Karpas-422 (cell line): ENCODE measurements around the gene DCANP1. TPM values are rescaled to one million over a fixed set of nuclear protein-coding genes. Genes with fewer than 3 reads are reported as not detected.
"Not testable (repeated sequence)": the region's sequence is repeated elsewhere in the genome, so short reads cannot be mapped to it uniquely, and the experiment has no call there.

Experiments used
- DNase-seq: peaks from one replicate; pipeline ENCODE4 v3.0.0-alpha.2; 2015
- H2AFZ ChIP-seq: fragments of 200-600 bp; sonication (generic); 2 replicates; pipeline ENCODE4 v1.6.1; 2014; ENCODE audit warnings: antibody characterized with exemption, low read length, mixed read lengths
- H3K27ac ChIP-seq: fragments of 200-600 bp; sonication (generic); 2 replicates; pipeline ENCODE4 v1.5.1; 2014; ENCODE audit warnings: mild to moderate bottlenecking, low read length, moderate library complexity
- H3K27me3 ChIP-seq: fragments of 200-600 bp; sonication (generic); 2 replicates; pipeline ENCODE4 v1.6.1; 2014; ENCODE audit warnings: low read length, mixed read lengths
- H3K36me3 ChIP-seq: fragments of 200-600 bp; sonication (generic); 2 replicates; pipeline ENCODE4 v1.6.1; 2014; ENCODE audit warnings: low read length, mixed read lengths; ENCODE audit not compliant: insufficient read depth
- H3K4me1 ChIP-seq: fragments of 200-600 bp; sonication (generic); 2 replicates; pipeline ENCODE4 v1.6.1; 2014; ENCODE audit warnings: mild to moderate bottlenecking, low read length, mixed read lengths
- H3K4me2 ChIP-seq: fragments of 200-600 bp; sonication (generic); 2 replicates; pipeline ENCODE4 v1.6.1; 2014; ENCODE audit warnings: low read length, low read depth, mild to moderate bottlenecking; ENCODE audit not compliant: poor library complexity, severe bottlenecking
- H3K4me3 ChIP-seq: fragments of 200-600 bp; sonication (generic); 2 replicates; pipeline ENCODE4 v1.5.1; 2014; ENCODE audit warnings: mild to moderate bottlenecking, antibody characterized with exemption, low read length, mixed read lengths
- H3K79me2 ChIP-seq: fragments of 200-600 bp; sonication (generic); 2 replicates; pipeline ENCODE4 v1.6.1; 2014; ENCODE audit warnings: mild to moderate bottlenecking, low read length, mixed read lengths
- H3K9ac ChIP-seq: fragments of 200-600 bp; sonication (generic); 2 replicates; pipeline ENCODE4 v1.6.0; 2014; ENCODE audit warnings: low read length
- H3K9me2 ChIP-seq: fragments of 200-600 bp; sonication (generic), shearing (Covaris generic); replicated peaks from 2 replicates; pipeline ENCODE4 v1.6.0; 2014; ENCODE audit warnings: mild to moderate bottlenecking, low read length, moderate library complexity; ENCODE audit not compliant: insufficient read depth
- H3K9me3 ChIP-seq: fragments of 300-700, 200-600 bp; sonication (generic); 2 replicates; pipeline ENCODE4 v1.6.1; 2014; ENCODE audit warnings: low read length, mixed read lengths
- H4K20me1 ChIP-seq: fragments of 200-600 bp; sonication (generic); 2 replicates; pipeline ENCODE4 v1.6.1; 2014; ENCODE audit warnings: mild to moderate bottlenecking, antibody characterized with exemption, low read length, low read depth; ENCODE audit not compliant: insufficient read depth
- total RNA-seq: library from RNA; depleted of rRNA; stranded (reverse); fragments of >200 nt; shearing (Covaris generic); gene quantifications from 2 replicates; pipeline ENCODE4 v1.2.3, GENCODE V29; 2014; ENCODE audit warnings: low replicate concordance; rRNA removed

DCANP1 gene, protein sequence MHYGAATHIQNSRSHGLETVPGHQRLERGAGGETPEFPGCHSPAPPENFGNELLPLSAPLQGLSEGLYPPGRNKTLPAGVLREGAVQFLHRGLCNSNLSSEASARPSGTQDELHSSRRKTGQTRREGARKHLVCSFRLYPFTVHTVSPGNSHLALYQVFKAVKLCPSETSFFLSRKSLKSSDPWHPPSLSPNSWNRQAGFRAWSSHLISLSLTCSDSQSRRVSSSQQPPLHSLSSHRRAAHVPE
- total RNA-seq: not detected in 2 replicates

DNA sequence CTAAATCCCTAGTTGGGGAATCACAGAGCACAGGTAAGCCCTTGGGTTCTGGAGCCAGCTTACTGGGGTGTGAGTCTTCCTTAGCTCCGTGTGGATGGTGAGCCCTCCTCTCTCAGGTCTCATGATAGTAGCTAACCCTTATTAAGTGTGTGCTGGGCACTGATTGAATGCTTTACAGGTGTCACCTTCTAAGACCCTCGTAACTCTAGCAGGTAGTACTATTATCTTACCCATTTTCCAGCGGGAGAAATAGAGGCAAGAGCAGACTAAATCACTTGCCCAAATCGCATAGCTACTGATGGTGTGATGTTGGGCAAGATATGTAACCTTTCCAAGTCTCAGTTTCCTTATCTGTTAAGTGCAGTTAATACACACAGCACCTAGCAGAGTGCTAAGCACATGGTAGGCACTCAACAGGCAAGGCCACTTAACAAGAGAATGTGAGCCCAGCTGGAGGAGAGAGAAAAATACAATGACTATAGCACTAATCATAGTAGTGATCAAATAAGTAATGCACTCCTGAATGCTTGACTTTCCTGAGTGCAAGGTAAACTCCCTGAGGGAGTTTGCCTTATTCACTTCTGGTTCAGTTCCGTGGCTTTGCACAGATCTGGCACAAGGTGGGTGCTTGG is at the start of gene DCANP1:
TSS of gene DCANP1 (minus strand) at position 51 of the 632 bp plus-strand sequence. CDS start 240 bp downstream, outside the sequence.
- no peaks in the 10 kb centered on the region for H3K9me3 ChIP-seq
- no peak within 1 kb of the TSS for H3K4me2 ChIP-seq
- H2AFZ ChIP-seq: no peak within 1 kb of the TSS
- H3K36me3 ChIP-seq: no peaks in the 10 kb centered on the region
- DNase-seq: no peak
- no peaks in the 10 kb centered on the region for H3K27me3 ChIP-seq
- H3K9me2 ChIP-seq: no peaks in the 10 kb centered on the region
- no peak within 1 kb of the TSS for H3K9ac ChIP-seq
- no peaks in the 10 kb centered on the region for H3K4me1 ChIP-seq
- no peaks in the 10 kb centered on the region for H3K79me2 ChIP-seq
- no peak within 1 kb of the TSS for H3K4me3 ChIP-seq
- H4K20me1 ChIP-seq: no peaks in the 10 kb centered on the region
- H3K27ac ChIP-seq: no peak within 1 kb of the TSS

DNA sequence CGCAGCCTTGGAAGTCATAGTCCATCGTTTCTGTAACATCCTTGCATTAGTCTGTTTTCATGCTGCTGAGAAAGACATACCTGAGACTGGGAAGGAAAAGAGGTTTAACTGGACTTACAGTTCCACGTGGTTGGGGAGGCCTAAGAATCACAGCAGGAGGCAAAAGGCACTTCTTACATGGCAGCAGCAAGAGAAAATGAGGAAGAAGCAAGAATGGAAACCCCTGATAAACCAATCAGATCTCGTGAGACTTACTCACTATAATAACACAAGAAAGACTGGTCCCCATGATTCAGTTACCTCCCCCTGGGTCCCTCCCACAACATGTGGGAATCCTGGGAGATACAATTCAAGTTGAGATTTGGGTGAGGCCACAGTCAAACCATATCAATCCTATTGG is 48.4 kb upstream of the DCANP1 start:
- not testable (repeated sequence) for H2AFZ ChIP-seq, H3K9me2 ChIP-seq, H3K36me3 ChIP-seq, H4K20me1 ChIP-seq, H3K9me3 ChIP-seq, H3K27me3 ChIP-seq, H3K79me2 ChIP-seq, H3K4me3 ChIP-seq, H3K9ac ChIP-seq, H3K4me2 ChIP-seq, H3K4me1 ChIP-seq, H3K27ac ChIP-seq
- DNase-seq: peak; percentile 45

DNA sequence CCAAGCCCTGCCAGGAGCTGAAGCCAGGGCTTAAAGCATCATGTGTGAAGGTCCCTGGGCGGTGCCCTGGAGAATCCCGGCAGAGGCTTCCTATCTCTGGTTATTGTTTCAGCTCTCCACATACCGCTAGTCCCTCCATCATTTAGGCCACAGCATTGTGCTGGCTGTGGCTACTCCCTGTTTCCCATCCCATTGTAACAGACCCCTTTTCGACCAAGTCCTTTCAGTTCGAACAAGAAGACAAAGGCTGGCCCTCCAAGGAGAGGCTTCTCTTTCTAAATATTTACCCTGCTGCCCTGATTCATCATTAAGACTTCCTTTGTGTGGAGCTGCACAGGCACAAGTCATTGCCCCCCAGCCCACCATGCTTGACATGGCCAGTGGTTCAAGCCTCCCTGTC is 47.0 kb upstream of the DCANP1 start:
- Histone ChIP-seq H4K20me1 (no peaks in the 10 kb centered on the region), H3K9ac (no peak overlapping the region), H3K36me3 (no peaks in the 10 kb centered on the region), H3K79me2 (no peaks in the 10 kb centered on the region), H3K9me3 (no peaks in the 10 kb centered on the region), H2AFZ (no peak overlapping the region), H3K9me2 (no peaks in the 10 kb centered on the region), H3K4me2 (no peak overlapping the region), H3K4me1 (no peaks in the 10 kb centered on the region), H3K4me3 (no peak overlapping the region), H3K27ac (no peak overlapping the region), H3K27me3 (no peaks in the 10 kb centered on the region)
- no peak for DNase-seq

DNA sequence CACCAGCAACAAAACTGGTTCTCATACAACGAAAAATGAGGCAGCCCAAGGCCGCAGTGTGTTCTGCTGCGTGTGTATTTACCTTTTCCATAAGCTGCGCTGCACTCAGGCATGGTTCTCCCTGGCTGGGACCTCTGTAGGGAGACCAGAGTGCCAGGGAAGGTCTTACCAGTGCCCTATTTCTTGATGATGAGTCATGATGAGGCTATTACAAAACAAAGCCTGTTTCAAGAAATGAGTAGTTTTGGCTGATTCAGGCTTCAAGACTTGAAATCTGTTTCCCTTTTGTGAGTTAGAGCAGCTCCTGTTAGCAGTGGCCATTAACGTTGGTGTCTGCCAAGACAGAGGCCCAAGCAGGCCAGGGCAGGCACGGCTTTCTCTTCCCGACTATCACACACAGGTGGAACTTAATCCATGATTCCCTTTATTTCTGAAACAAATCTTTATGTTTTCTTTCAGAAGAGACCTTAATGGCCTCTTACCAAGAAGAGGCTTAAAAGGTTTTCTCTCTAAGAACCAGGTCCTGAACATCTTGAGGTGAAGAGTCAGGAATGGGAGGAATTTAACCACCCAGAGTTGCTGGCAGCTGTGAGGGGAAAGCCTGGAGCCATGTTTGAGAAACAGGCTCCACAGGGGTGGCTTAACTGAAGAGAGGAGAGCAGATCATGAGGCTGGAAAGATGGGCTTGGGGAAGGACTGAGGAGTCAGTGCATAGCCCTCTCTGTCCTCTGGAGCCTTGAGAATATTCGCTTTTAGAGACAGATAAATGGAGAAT is 46.4 kb upstream of the DCANP1 start:
- H3K4me2 ChIP-seq: no peak overlapping the region
- H3K4me3 ChIP-seq: no peak overlapping the region
- H2AFZ ChIP-seq: no peak overlapping the region
- no peaks in the 10 kb centered on the region for H3K9me2 ChIP-seq
- H3K9me3 ChIP-seq: no peaks in the 10 kb centered on the region
- no peak for DNase-seq
- H3K4me1 ChIP-seq: no peaks in the 10 kb centered on the region
- H3K79me2 ChIP-seq: no peaks in the 10 kb centered on the region
- H4K20me1 ChIP-seq: no peaks in the 10 kb centered on the region
- no peaks in the 10 kb centered on the region for H3K36me3 ChIP-seq
- H3K9ac ChIP-seq: no peak overlapping the region
- no peaks in the 10 kb centered on the region for H3K27me3 ChIP-seq
- no peak overlapping the region for H3K27ac ChIP-seq

DNA sequence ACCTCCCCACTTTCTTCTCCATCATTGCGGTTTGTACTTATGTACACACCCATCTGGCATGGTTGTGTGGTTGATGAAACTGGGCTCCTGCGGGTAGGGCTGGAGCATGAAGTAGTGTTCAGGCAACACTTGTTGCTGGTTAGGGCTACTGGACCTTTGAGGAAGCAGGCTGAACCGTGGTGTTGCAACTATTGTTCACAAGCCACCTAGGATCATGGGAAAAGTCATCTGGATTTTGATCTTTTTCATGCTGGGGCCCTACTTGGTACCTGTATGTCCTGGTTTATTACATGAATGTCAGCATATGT is 45.1 kb upstream of the DCANP1 start:
- Histone ChIP-seq H3K4me2 (no peak overlapping the region), H3K36me3 (no peaks in the 10 kb centered on the region), H3K4me3 (no peak overlapping the region), H3K27me3 (no peaks in the 10 kb centered on the region), H4K20me1 (no peaks in the 10 kb centered on the region), H3K27ac (no peak overlapping the region), H3K9me2 (no peaks in the 10 kb centered on the region), H2AFZ (no peak overlapping the region), H3K9ac (no peak overlapping the region), H3K79me2 (no peaks in the 10 kb centered on the region), H3K4me1 (no peaks in the 10 kb centered on the region), H3K9me3 (no peaks in the 10 kb centered on the region)
- no peak for DNase-seq

DNA sequence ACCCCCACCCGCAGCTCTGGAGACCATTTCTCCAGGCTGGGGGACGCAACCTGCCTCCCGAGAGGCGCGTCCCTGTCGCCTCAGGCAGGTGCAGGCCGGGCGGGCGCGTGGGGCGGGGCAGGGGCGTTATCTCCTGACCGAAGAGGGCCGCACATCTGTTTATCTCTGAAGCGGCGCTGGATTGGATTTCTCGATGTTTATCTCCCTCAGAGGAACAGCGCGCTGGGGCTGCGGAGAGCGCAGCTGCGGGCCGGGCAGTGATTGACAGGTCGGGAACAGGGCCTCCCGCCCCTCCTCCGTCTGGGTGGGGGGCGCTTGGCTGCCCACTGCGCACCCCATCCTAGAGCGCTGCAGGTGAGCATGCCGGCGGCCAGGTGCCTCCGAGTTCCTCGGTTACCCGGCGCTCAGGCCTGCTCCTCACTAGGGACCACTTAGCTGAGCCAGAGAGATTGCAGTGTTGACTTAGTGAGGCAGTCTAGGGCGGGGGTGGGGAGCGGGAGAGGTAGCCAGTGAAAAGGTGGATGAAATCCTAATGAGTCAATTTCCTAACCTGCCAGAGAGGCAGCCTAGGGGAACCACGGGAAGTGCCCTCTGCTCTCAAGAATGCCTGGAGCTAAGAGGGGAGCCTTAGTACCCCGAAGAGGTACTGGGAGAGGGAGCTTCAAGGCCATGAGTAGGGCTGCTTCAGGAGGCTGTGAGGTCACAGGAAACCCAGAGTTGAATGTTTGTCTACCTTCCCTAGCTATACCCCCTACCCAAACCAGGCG is 44.6 kb upstream of the DCANP1 start:
- no peaks in the 10 kb centered on the region for H3K9me3 ChIP-seq
- H3K4me2 ChIP-seq: no peak overlapping the region
- H3K79me2 ChIP-seq: no peaks in the 10 kb centered on the region
- H3K9ac ChIP-seq: no peak overlapping the region
- no peaks in the 10 kb centered on the region for H3K4me1 ChIP-seq
- H3K4me3 ChIP-seq: no peak overlapping the region
- H3K36me3 ChIP-seq: no peaks in the 10 kb centered on the region
- H2AFZ ChIP-seq: no peak overlapping the region
- H3K9me2 ChIP-seq: no peaks in the 10 kb centered on the region
- DNase-seq: no peak
- H3K27ac ChIP-seq: no peak overlapping the region
- H3K27me3 ChIP-seq: no peaks in the 10 kb centered on the region
- no peaks in the 10 kb centered on the region for H4K20me1 ChIP-seq

DNA sequence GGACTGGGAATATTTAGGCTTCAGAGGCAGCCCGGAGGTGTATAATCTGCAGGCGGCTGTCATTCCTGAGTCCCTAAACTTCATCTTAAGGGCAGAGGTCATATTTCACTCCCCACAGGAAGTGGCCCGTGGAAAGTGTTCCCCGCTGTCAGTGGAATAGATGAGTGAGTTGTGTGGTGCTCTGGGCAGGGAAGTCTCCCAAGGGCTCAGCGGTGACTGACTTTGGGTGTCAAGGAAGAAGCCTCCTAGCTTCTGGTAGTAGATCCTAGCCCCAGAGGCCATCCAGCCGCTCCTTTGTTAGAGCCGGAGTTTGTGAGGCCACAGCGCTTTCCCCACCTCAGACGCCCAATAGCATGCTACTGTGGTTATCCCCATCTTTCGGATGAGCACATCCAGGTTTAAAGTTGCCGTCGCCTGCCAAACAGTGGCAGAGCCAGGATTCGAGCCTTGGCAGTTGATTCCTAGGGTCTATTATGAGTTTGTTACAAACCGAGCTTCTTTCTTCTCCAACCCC is 43.9 kb upstream of the DCANP1 start:
- H2AFZ ChIP-seq: no peak overlapping the region
- no peak for DNase-seq
- H3K4me2 ChIP-seq: no peak overlapping the region
- no peaks in the 10 kb centered on the region for H3K4me1 ChIP-seq
- no peaks in the 10 kb centered on the region for H4K20me1 ChIP-seq
- no peaks in the 10 kb centered on the region for H3K9me2 ChIP-seq
- H3K4me3 ChIP-seq: no peak overlapping the region
- no peaks in the 10 kb centered on the region for H3K9me3 ChIP-seq
- no peaks in the 10 kb centered on the region for H3K79me2 ChIP-seq
- H3K36me3 ChIP-seq: no peaks in the 10 kb centered on the region
- H3K9ac ChIP-seq: no peak overlapping the region
- no peak overlapping the region for H3K27ac ChIP-seq
- H3K27me3 ChIP-seq: no peaks in the 10 kb centered on the region
